Measurements from ENCODE around the gene DPH6.
"Not testable (repeated sequence)": the region's sequence is repeated elsewhere in the genome, so short reads cannot be mapped to it uniquely, and the experiment has no call there.

DPH6 gene

GRCh38 chr15:35427496-35427895 is 118.5 kb downstream of the DPH6 start:
- intact Hi-C loops (cut with micrococcal nuclease): loop anchor here (10.0 kb wide), 1 partner anchor 57 kb away; no protein-coding TSS in a partner anchor
- Mint-ChIP-seq H3K9me3 (no peaks in the 10 kb centered on the region), H3K36me3 (ENCODE audit: low read depth) (no peaks in the 10 kb centered on the region), H3K4me3 (no peak overlapping the region), H3K27me3 (no peaks in the 10 kb centered on the region), H3K4me1 (ENCODE audit: low read depth) (no peaks in the 10 kb centered on the region), H3K27ac (no peak overlapping the region)

GRCh38 chr15:35427091-35427490 is 118.9 kb downstream of the DPH6 start:
- Mint-ChIP-seq H3K4me1 (ENCODE audit: low read depth) (no peaks in the 10 kb centered on the region), H3K9me3 (no peaks in the 10 kb centered on the region), H3K27me3 (no peaks in the 10 kb centered on the region), H3K36me3 (ENCODE audit: low read depth) (no peaks in the 10 kb centered on the region), H3K27ac (no peak overlapping the region), H3K4me3 (no peak overlapping the region)
- intact Hi-C loops (cut with micrococcal nuclease): loop anchor here (10.0 kb wide), 1 partner anchor 58 kb away; no protein-coding TSS in a partner anchor

DNA sequence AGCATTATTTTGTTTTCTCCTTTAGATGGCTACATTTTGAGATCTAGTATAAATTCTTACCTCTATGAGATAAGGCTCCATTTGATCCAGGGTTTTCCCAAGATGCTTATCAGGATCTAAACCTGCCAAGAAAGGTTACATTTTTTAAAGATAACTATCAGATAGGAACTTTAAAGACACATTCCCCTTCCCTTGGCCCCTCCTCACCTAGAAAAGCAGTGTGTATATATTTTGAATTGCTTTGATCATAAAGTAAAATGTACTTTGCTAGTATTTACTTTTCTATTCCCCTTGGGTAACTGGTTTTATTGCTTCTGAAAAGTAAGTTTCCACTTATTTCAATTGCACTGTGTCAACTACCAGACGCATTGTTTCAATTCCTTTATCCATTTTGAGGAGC is 135.2 kb downstream of the DPH6 start:
- H3K36me3 Mint-ChIP-seq (ENCODE audit: low read depth): no peaks in the 10 kb centered on the region
- no peaks in the 10 kb centered on the region for H3K27me3 Mint-ChIP-seq
- H3K4me3 Mint-ChIP-seq: no peak overlapping the region
- no peak overlapping the region for H3K27ac Mint-ChIP-seq
- H3K9me3 Mint-ChIP-seq: no peaks in the 10 kb centered on the region
- no peaks in the 10 kb centered on the region for H3K4me1 Mint-ChIP-seq (ENCODE audit: low read depth)
- intact Hi-C loops (cut with micrococcal nuclease): no loop called here

DNA sequence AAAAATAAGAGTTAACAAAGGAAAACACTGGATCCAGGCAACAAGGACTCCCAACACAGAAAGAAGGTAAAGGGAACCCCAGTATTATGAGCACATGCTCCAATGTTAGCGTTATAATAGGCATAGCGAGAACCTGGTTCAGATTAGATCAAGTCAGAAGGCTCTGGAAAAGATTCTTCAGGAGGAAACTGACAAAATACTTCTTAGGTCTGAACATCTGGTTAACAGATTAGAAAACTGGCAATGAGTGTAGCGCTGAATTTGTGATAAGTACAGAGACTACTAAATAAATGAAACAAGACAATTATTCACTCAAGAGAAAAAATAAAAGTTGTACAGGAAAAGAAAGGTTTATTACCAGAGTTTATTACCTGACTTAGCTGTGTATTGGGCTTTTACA is 146.1 kb downstream of the DPH6 start:
- Mint-ChIP-seq H3K9me3 (no peaks in the 10 kb centered on the region), H3K4me1 (ENCODE audit: low read depth) (no peaks in the 10 kb centered on the region), H3K27me3 (no peaks in the 10 kb centered on the region), H3K4me3 (no peak overlapping the region), H3K27ac (no peak overlapping the region), H3K36me3 (ENCODE audit: low read depth) (no peaks in the 10 kb centered on the region)
- intact Hi-C loops (cut with micrococcal nuclease): no loop called here

DNA sequence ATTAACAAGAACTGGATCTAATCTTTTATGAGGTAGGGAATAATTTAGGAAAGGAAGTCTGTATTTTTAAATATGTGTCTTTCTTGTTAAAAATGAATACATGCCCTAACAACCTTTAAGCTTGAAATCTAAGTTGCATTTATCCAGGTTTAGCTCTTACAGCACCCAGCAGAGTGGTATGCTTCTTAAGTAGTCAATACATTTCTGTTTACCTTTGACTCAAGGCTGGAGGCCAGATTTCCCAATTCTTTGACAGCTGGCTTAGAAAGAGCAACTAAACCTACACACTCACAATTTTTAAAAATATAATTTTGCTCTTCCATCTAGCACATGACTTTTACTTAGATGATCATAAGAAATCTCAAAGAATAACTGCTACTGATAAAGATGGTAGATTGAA is 148.9 kb downstream of the DPH6 start:
- no peaks in the 10 kb centered on the region for H3K27me3 Mint-ChIP-seq
- intact Hi-C loops (cut with micrococcal nuclease): no loop called here
- no peak overlapping the region for H3K4me3 Mint-ChIP-seq
- no peak overlapping the region for H3K27ac Mint-ChIP-seq
- peaks cover 13% of the 10 kb centered on the region for H3K9me3 Mint-ChIP-seq
- no peaks in the 10 kb centered on the region for H3K4me1 Mint-ChIP-seq (ENCODE audit: low read depth)
- no peaks in the 10 kb centered on the region for H3K36me3 Mint-ChIP-seq (ENCODE audit: low read depth)

- Mint-ChIP-seq H3K27ac (no peak overlapping the region), H3K4me3 (no peak overlapping the region), H3K36me3 (ENCODE audit: low read depth) (no peaks in the 10 kb centered on the region), H3K27me3 (no peaks in the 10 kb centered on the region), H3K9me3 (peaks cover 30% of the 10 kb centered on the region), H3K4me1 (ENCODE audit: low read depth) (no peaks in the 10 kb centered on the region)
- intact Hi-C loops (cut with micrococcal nuclease): no loop called here
Measured at GRCh38 chr15:35394416-35394815, 151.5 kb downstream of the DPH6 start.

DNA sequence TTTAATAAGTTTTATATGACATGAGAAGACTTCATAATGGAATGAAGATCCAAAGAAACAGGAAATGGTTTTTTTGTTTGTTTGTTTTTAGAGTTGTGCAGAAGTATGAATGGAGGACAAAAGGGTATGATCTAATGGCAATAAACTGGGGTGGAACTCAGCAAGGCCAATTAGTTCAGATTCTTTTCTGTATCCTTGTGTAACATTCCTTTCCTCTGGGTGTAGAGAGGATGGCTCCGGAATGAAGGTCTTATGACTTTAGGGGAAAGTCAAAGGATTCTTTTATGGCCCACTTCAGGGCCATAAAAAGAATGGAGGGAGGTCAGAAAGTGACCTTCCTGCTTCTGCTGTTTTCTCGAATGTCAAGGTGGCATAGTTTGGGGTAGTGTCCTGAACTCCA is 152.6 kb downstream of the DPH6 start:
- Mint-ChIP-seq H3K36me3 (ENCODE audit: low read depth) (no peaks in the 10 kb centered on the region), H3K4me1 (ENCODE audit: low read depth) (no peaks in the 10 kb centered on the region), H3K27ac (no peak overlapping the region), H3K27me3 (no peaks in the 10 kb centered on the region), H3K9me3 (peaks cover 33% of the 10 kb centered on the region), H3K4me3 (no peak overlapping the region)
- intact Hi-C loops (cut with micrococcal nuclease): no loop called here

- H3K27ac Mint-ChIP-seq; H3K36me3 Mint-ChIP-seq (ENCODE audit: low read depth); H3K4me3 Mint-ChIP-seq; intact Hi-C loops (cut with micrococcal nuclease); H3K4me1 Mint-ChIP-seq (ENCODE audit: low read depth); H3K27me3 Mint-ChIP-seq: not testable (repeated sequence)
- H3K9me3 Mint-ChIP-seq: peaks cover 33% of the 10 kb centered on the region
Measured at GRCh38 chr15:35391408-35391984, 154.5 kb downstream of the DPH6 start.

DNA sequence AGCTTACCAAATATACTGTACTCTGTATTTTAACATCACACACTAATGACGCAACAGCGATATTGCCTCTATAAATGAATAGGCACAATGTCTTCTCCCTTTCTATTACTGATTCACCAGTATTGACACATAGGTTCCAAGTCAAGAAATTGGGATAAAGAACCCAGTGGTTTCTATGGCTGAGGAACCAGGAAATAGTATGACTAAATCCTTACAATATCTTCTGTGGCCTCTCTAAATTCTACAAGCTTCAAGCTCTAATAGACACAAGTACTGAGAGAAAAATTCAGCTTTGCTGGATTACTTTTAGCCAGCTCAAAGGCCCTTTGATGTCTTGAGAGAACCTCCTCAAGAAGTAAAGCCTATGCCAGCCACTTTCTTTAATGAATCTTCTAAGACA is 162.5 kb downstream of the DPH6 start:
- Mint-ChIP-seq H3K27ac (no peak overlapping the region), H3K27me3 (no peaks in the 10 kb centered on the region), H3K4me3 (no peak overlapping the region), H3K9me3 (no peaks in the 10 kb centered on the region), H3K4me1 (ENCODE audit: low read depth) (no peaks in the 10 kb centered on the region), H3K36me3 (ENCODE audit: low read depth) (no peaks in the 10 kb centered on the region)
- intact Hi-C loops (cut with micrococcal nuclease): no loop called here

DNA sequence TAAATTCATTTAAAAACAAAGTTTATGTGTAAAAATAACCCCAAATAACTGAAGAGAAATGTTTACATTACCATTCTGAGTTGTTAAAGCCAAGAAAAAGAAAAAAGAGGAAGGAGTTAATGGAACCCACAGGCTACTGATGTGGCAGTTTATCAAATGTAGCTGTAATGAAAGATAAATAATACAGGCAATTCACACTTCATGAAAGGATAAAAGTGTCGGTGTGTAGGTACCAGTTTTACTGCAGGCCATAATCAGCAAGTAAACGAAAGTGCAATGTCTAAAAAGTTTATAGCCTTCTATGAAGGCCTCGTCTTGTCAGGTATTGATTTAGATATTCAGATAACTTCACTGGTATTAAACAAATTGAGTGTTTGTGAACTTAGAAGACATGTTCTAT is 164.6 kb downstream of the DPH6 start:
- Mint-ChIP-seq H3K9me3 (no peaks in the 10 kb centered on the region), H3K27ac (no peak overlapping the region), H3K4me1 (ENCODE audit: low read depth) (no peaks in the 10 kb centered on the region), H3K4me3 (no peak overlapping the region), H3K36me3 (ENCODE audit: low read depth) (no peaks in the 10 kb centered on the region), H3K27me3 (no peaks in the 10 kb centered on the region)
- intact Hi-C loops (cut with micrococcal nuclease): no loop called here

DNA sequence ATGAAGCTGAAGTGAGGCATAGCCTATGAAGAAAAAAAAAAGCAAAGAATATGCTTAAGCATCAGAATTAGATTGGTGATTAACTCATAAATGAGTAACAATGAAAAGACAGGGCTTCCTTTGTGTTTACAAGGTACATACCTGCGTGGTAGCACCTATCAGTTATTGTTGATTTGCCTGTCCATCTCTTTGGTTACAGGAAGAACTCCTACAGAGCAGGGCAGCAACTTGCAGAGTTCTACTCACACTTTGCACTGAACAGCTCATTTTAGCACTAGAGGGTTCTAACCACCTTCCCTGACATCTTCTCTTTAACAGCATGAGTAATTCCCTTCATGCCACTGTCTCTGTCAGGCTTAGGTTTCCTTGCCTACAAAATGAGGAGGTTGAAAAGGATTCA is 166.0 kb downstream of the DPH6 start:
- H3K36me3 Mint-ChIP-seq (ENCODE audit: low read depth): no peaks in the 10 kb centered on the region
- H3K4me3 Mint-ChIP-seq: no peak overlapping the region
- H3K4me1 Mint-ChIP-seq (ENCODE audit: low read depth): no peaks in the 10 kb centered on the region
- intact Hi-C loops (cut with micrococcal nuclease): no loop called here
- no peak overlapping the region for H3K27ac Mint-ChIP-seq
- H3K27me3 Mint-ChIP-seq: no peaks in the 10 kb centered on the region
- no peaks in the 10 kb centered on the region for H3K9me3 Mint-ChIP-seq

DNA sequence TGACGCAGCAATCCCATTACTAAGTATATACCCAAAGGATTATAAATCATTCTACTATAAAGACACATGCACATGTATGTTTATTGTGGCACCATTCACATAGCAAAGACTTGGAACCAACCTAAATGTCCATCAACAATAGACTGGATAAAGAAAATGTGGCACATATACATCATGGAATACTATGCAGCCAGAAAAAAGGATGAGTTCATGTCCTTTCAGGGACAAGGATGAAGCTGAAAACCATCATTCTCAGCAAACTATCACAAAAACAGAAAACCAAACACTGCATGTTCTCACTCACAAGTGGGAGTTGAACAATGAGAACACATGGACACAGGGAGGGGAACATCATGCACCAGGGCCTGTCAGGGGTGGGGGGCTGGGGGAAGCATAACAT is 167.5 kb downstream of the DPH6 start:
- H3K4me1 Mint-ChIP-seq (ENCODE audit: low read depth); H3K36me3 Mint-ChIP-seq (ENCODE audit: low read depth); H3K4me3 Mint-ChIP-seq; H3K27me3 Mint-ChIP-seq; H3K27ac Mint-ChIP-seq; H3K9me3 Mint-ChIP-seq; intact Hi-C loops (cut with micrococcal nuclease): not testable (repeated sequence)

DNA sequence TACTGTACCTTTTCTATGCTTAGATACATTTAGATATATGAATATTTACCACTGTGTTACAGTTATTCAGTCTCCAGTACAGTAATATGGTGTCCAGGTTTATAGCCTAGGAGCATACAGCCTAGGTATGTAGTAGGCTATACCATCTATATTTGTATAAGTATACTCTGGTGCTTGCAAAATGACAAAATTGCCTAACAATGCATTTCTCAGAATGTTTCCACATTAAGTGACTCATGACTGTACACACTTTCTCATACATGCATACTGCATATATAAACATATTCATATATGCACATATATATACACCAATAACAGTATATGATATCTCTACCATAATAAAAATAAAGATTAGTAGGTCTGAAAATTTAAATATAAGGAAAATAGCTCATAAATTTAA is 169.3 kb downstream of the DPH6 start:
- H3K27me3 Mint-ChIP-seq: no peaks in the 10 kb centered on the region
- intact Hi-C loops (cut with micrococcal nuclease): no loop called here
- no peak overlapping the region for H3K27ac Mint-ChIP-seq
- no peak overlapping the region for H3K4me3 Mint-ChIP-seq
- H3K4me1 Mint-ChIP-seq (ENCODE audit: low read depth): no peaks in the 10 kb centered on the region
- peaks cover 15% of the 10 kb centered on the region for H3K36me3 Mint-ChIP-seq (ENCODE audit: low read depth)
- no peaks in the 10 kb centered on the region for H3K9me3 Mint-ChIP-seq

- intact Hi-C loops (cut with micrococcal nuclease): no loop called here
- no peak overlapping the region for H3K27ac Mint-ChIP-seq
- H3K27me3 Mint-ChIP-seq: no peaks in the 10 kb centered on the region
Measured at GRCh38 chr15:35374661-35375060, 171.3 kb downstream of the DPH6 start.

DNA sequence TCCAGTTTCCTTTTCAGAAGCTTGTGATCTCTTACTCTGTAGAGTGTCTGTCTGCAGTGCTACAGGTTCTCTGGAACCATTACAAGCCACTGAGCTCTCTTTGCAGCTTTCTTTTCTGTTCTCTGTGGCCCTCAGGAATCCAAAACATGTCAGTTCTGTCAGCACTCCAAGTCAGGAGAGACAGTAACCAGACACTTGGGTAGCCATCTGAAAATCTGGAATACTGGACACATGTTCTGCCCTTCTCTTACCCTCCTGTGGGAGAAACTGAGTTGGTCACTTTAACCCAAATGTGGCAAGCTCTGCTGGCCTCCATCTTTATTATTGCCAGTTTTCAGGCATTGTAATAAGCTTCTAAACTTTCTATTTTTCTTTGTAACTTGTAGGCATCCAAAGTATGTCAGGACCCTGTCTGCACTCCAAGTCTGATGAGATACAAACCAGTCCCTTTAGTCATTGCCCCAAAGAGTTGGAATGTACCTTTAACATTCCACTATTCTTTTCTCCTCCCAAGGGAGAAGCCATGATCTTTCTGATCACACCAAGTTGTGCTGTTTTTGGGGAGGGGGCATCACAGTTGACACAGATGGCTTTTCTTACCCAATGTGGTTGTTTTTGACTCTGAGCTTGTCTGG is 183.7 kb downstream of the DPH6 start:
- Mint-ChIP-seq H3K27me3 (no peaks in the 10 kb centered on the region), H3K27ac (no peak overlapping the region), H3K4me1 (ENCODE audit: low read depth) (no peaks in the 10 kb centered on the region), H3K9me3 (peaks cover 70% of the 10 kb centered on the region), H3K4me3 (no peak overlapping the region), H3K36me3 (ENCODE audit: low read depth) (no peaks in the 10 kb centered on the region)
- intact Hi-C loops (cut with micrococcal nuclease): no loop called here

More at GRCh38 chr15:35374661-35375060, 171.3 kb downstream of the DPH6 start:
- Mint-ChIP-seq H3K36me3 (ENCODE audit: low read depth) (peaks cover 27% of the 10 kb centered on the region), H3K9me3 (no peaks in the 10 kb centered on the region), H3K4me3 (no peak overlapping the region), H3K4me1 (ENCODE audit: low read depth) (no peaks in the 10 kb centered on the region)
